HCT116 (cell line): ENCODE data around the gene ANXA8.

Experiments used
- CEBPB ChIP-seq: IDR thresholded peaks from 2 replicates; pipeline ENCODE4 v1.6.1; 2012; ENCODE audit warnings: low read depth
- EGR1 ChIP-seq: IDR thresholded peaks from 2 replicates; pipeline ENCODE4 v1.6.1; 2012; ENCODE audit warnings: low read depth
- EZH2 ChIP-seq: fragments of 200-600 bp; sonication (generic); IDR thresholded peaks from 2 replicates; pipeline ENCODE4 v1.6.1; 2017; ENCODE audit warnings: antibody characterized with exemption, mixed run types
- EZH2phosphoT487 ChIP-seq: fragments of 200-600 bp; IDR thresholded peaks from 2 replicates; pipeline ENCODE4 v1.6.1; 2018; ENCODE audit warnings: antibody characterized with exemption, borderline replicate concordance
- FOSL1 ChIP-seq: IDR thresholded peaks from 2 replicates; pipeline ENCODE4 v1.6.1; 2012; ENCODE audit warnings: low read depth
- POLR2A ChIP-seq: IDR thresholded peaks from 2 replicates; pipeline ENCODE4 v1.7.0; 2011; ENCODE audit warnings: borderline replicate concordance; ENCODE audit not compliant: insufficient read depth, insufficient read length; ENCODE audit errors: extremely low read depth
- POLR2AphosphoS5 ChIP-seq: IDR thresholded peaks from 2 replicates; pipeline ENCODE4 v1.6.1; 2011; ENCODE audit warnings: mild to moderate bottlenecking, low read depth, low read length, moderate library complexity
- RAD21 ChIP-seq: IDR thresholded peaks from 2 replicates; pipeline ENCODE4 v1.6.1; 2012; ENCODE audit warnings: low read depth, mild to moderate bottlenecking
- SIN3A ChIP-seq: IDR thresholded peaks from 2 replicates; pipeline ENCODE4 v1.6.1; 2012; ENCODE audit warnings: low read depth
- TF ChIP-seq, protein P1 (sequence below), 3 experiments: fragments of 200-600 bp in 1 of 3; sonication (generic) in 1 of 3; IDR thresholded peaks in 2 of 3; conservative IDR thresholded peaks in 1 of 3; 2 replicates each; pipeline ENCODE4 v1.5.1; 2012 to 2017; ENCODE audit warnings: low read depth in 2 of 3, low read length in 2 of 3, antibody characterized with exemption in 1 of 3, borderline replicate concordance in 1 of 3, control low read depth in 1 of 3, mild to moderate bottlenecking in 1 of 3, mixed read lengths in 1 of 3, mixed run types in 1 of 3, moderate library complexity in 1 of 3; ENCODE audit not compliant: insufficient read depth in 1 of 3
- TF ChIP-seq, protein P2 (sequence below): IDR thresholded peaks from 2 replicates; pipeline ENCODE4 v1.6.1; 2012; ENCODE audit warnings: low read depth

DNA sequence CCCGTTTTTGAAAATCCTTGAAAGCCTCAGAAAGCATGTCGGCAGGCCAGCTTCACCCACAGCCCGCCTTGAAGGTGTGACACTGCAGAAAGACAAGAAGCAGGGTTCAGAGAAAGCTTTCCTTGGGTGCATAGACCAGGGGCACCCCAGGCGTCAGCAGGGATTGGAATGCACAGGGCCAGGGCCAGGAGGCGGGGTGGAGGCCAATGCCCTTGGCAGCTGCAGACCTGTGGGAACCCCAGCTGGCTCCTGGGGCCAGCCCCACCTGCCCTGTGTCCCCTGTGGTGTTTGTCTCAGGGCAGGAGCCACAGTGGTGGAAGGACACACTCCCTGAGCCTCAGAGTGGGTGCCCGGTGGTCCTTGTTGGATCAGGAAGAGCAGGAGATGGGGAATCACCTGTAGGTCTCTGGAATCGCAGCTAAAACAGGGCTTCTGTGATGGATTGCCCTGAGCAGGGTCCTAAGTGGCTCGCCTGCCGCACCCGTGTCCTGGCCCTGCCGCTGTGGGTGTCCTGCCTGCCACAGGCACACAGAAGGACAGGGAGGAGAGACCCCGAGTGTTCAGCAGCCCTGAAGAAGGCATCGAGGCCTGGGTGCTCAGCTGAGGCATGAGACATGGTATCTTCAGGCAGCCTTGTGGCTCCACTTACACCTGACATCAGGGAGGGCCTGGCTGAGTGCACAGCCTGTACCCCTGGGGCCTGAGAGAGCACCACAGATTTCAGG, 32.5 kb downstream of the ANXA8 start:
- TF ChIP-seq, protein P1, sequence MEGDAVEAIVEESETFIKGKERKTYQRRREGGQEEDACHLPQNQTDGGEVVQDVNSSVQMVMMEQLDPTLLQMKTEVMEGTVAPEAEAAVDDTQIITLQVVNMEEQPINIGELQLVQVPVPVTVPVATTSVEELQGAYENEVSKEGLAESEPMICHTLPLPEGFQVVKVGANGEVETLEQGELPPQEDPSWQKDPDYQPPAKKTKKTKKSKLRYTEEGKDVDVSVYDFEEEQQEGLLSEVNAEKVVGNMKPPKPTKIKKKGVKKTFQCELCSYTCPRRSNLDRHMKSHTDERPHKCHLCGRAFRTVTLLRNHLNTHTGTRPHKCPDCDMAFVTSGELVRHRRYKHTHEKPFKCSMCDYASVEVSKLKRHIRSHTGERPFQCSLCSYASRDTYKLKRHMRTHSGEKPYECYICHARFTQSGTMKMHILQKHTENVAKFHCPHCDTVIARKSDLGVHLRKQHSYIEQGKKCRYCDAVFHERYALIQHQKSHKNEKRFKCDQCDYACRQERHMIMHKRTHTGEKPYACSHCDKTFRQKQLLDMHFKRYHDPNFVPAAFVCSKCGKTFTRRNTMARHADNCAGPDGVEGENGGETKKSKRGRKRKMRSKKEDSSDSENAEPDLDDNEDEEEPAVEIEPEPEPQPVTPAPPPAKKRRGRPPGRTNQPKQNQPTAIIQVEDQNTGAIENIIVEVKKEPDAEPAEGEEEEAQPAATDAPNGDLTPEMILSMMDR (IDR thresholded peaks at IDR 0.05 in 2 of 3, conservative IDR thresholded peaks at IDR 0.05 in 1 of 3; ENCODE audit: borderline replicate concordance in 1 of 3, insufficient read depth in 1 of 3, low read depth in 2 of 3, low read length in 2 of 3), result no peak
- TF ChIP-seq SIN3A (no peak), POLR2AphosphoS5 (no peak), RAD21 (no peak), POLR2A (no peak), EZH2 (no peak), EZH2phosphoT487 (no peak), FOSL1 (no peak), EGR1 (no peak), CEBPB (no peak)
- TF ChIP-seq, protein P2, sequence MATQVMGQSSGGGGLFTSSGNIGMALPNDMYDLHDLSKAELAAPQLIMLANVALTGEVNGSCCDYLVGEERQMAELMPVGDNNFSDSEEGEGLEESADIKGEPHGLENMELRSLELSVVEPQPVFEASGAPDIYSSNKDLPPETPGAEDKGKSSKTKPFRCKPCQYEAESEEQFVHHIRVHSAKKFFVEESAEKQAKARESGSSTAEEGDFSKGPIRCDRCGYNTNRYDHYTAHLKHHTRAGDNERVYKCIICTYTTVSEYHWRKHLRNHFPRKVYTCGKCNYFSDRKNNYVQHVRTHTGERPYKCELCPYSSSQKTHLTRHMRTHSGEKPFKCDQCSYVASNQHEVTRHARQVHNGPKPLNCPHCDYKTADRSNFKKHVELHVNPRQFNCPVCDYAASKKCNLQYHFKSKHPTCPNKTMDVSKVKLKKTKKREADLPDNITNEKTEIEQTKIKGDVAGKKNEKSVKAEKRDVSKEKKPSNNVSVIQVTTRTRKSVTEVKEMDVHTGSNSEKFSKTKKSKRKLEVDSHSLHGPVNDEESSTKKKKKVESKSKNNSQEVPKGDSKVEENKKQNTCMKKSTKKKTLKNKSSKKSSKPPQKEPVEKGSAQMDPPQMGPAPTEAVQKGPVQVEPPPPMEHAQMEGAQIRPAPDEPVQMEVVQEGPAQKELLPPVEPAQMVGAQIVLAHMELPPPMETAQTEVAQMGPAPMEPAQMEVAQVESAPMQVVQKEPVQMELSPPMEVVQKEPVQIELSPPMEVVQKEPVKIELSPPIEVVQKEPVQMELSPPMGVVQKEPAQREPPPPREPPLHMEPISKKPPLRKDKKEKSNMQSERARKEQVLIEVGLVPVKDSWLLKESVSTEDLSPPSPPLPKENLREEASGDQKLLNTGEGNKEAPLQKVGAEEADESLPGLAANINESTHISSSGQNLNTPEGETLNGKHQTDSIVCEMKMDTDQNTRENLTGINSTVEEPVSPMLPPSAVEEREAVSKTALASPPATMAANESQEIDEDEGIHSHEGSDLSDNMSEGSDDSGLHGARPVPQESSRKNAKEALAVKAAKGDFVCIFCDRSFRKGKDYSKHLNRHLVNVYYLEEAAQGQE, result no peak
